SK-N-SH treated with all-trans-retinoic acid at 6 μM for 48 hours (cell line): Measurements from ENCODE around the gene TLE6.
A peak's percentile ranks its signal among the peaks of the same experiment; 100 is the strongest.

ENCODE experiments used
- ATAC-seq: fragments of 200-7000 bp; cut with Tn5 transposase; 3 replicates; pipeline ENCODE4 v1.9.1; 2020; ENCODE audit warnings: mild to moderate bottlenecking, moderate library complexity
- ARNTL ChIP-seq: fragments of 450-650 bp; formaldehyde crosslinking; IDR thresholded peaks from 2 replicates; pipeline ENCODE4 v1.5.0; 2020; ENCODE audit warnings: low read depth, mild to moderate bottlenecking, moderate library complexity, borderline replicate concordance
- BACH2 ChIP-seq: fragments of 250-450 bp; sonication (Bioruptor Pico); IDR thresholded peaks from 2 replicates; pipeline ENCODE4 v1.9.0; 2021; ENCODE audit warnings: mild to moderate bottlenecking, borderline replicate concordance
- CSDC2 ChIP-seq: fragments of 250-450 bp; sonication (Bioruptor Pico); IDR thresholded peaks from 2 replicates; pipeline ENCODE4 v1.5.0; 2020; ENCODE audit warnings: mild to moderate bottlenecking, moderate library complexity
- ESRRG ChIP-seq: fragments of 250-450 bp; sonication (Bioruptor Pico); IDR thresholded peaks from 2 replicates; pipeline ENCODE4 v1.6.1; 2021; ENCODE audit warnings: mild to moderate bottlenecking
- GLIS3 ChIP-seq: fragments of 250-450 bp; sonication (Bioruptor Pico); IDR thresholded peaks from 2 replicates; pipeline ENCODE4 v1.5.0; 2020; ENCODE audit warnings: mild to moderate bottlenecking, moderate library complexity
- ISL1 ChIP-seq: fragments of 250-450 bp; sonication (Bioruptor Pico); IDR thresholded peaks from 2 replicates; pipeline ENCODE4 v2.1.2; 2022; ENCODE audit warnings: mild to moderate bottlenecking, moderate library complexity
- OSR1 ChIP-seq: fragments of 250-450 bp; sonication (Bioruptor Pico); IDR thresholded peaks from 2 replicates; pipeline ENCODE4 v1.8.0; 2022; ENCODE audit warnings: moderate library complexity, mild to moderate bottlenecking, inconsistent platforms
- PPARA ChIP-seq: fragments of 250-450 bp; sonication (Bioruptor Pico); IDR thresholded peaks from 2 replicates; pipeline ENCODE4 v1.5.0; 2020; ENCODE audit warnings: mild to moderate bottlenecking, borderline replicate concordance
- RARB ChIP-seq: fragments of 250-450 bp; sonication (Bioruptor Pico); IDR thresholded peaks from 2 replicates; pipeline ENCODE4 v1.8.0; 2021; ENCODE audit warnings: mild to moderate bottlenecking, moderate library complexity
- SNAI2 ChIP-seq: fragments of 250-450 bp; sonication (Bioruptor Pico); IDR thresholded peaks from 2 replicates; pipeline ENCODE4 v1.5.0; 2020; ENCODE audit warnings: mild to moderate bottlenecking, moderate library complexity
- TCF4 ChIP-seq: fragments of 250-450 bp; sonication (Bioruptor Pico); IDR thresholded peaks from 2 replicates; pipeline ENCODE4 v1.8.0; 2021; ENCODE audit warnings: mild to moderate bottlenecking, moderate library complexity, borderline replicate concordance
- TOX ChIP-seq: fragments of 250-450 bp; sonication (Bioruptor Pico); IDR thresholded peaks from 2 replicates; pipeline ENCODE4 v1.8.0; 2021; ENCODE audit warnings: mild to moderate bottlenecking, moderate library complexity, borderline replicate concordance
- ZC3H10 ChIP-seq: fragments of 250-450 bp; sonication (Bioruptor Pico); IDR thresholded peaks from 2 replicates; pipeline ENCODE4 v1.5.1; 2021; ENCODE audit warnings: mild to moderate bottlenecking, moderate library complexity
- ZFP3 ChIP-seq: fragments of 250-450 bp; sonication (Bioruptor Pico); IDR thresholded peaks from 2 replicates; pipeline ENCODE4 v1.5.0; 2020; ENCODE audit warnings: mild to moderate bottlenecking, moderate library complexity
- ZFP30 ChIP-seq: fragments of 450-650 bp; formaldehyde crosslinking; IDR thresholded peaks from 2 replicates; pipeline ENCODE4 v1.5.0; 2022; ENCODE audit warnings: mild to moderate bottlenecking, moderate library complexity
- ZNF70 ChIP-seq: fragments of 450-650 bp; formaldehyde crosslinking; IDR thresholded peaks from 2 replicates; pipeline ENCODE4 v1.5.0; 2020; ENCODE audit warnings: mild to moderate bottlenecking, moderate library complexity
- TF ChIP-seq, protein P1 (sequence below): fragments of 250-450 bp; sonication (Bioruptor Pico); IDR thresholded peaks from 2 replicates; pipeline ENCODE4 v1.8.0; 2021; ENCODE audit warnings: low read depth, mild to moderate bottlenecking, moderate library complexity, borderline replicate concordance
- TF ChIP-seq, protein P2 (sequence below): fragments of 250-450 bp; sonication (Bioruptor Pico); IDR thresholded peaks from 2 replicates; pipeline ENCODE4 v1.8.0; 2020; ENCODE audit warnings: mild to moderate bottlenecking, moderate library complexity, borderline replicate concordance
- TF ChIP-seq, protein P3 (sequence below): fragments of 250-450 bp; sonication (Bioruptor Pico); IDR thresholded peaks from 2 replicates; pipeline ENCODE4 v1.5.1; 2020; ENCODE audit warnings: low read depth, mild to moderate bottlenecking, moderate library complexity
- TF ChIP-seq, protein P4 (sequence below): fragments of 250-450 bp; sonication (Bioruptor Pico); IDR thresholded peaks from 2 replicates; pipeline ENCODE4 v1.5.0; 2020; ENCODE audit warnings: mild to moderate bottlenecking, moderate library complexity

Gene TLE6

DNA sequence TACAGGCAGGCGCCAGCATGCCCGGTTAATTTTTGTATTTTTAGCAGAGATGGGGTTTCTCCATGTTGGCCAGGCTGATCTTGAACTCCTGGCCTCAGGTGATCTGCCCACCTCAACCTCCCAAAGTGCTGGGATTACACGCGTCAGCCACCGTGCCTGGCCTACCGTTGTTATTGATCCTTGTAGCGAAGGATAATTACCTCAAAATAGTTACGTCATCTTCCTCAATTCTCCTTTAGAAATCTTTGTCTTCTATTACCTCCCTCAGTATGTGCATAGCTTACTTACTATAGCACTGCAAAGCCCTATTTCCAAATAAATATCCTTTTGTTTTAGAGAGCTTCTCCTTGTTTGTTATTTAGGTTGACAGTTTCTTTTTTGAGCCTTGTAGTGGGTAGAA is 9.4 kb upstream of the TLE6 start:
- TF ChIP-seq, protein P1, sequence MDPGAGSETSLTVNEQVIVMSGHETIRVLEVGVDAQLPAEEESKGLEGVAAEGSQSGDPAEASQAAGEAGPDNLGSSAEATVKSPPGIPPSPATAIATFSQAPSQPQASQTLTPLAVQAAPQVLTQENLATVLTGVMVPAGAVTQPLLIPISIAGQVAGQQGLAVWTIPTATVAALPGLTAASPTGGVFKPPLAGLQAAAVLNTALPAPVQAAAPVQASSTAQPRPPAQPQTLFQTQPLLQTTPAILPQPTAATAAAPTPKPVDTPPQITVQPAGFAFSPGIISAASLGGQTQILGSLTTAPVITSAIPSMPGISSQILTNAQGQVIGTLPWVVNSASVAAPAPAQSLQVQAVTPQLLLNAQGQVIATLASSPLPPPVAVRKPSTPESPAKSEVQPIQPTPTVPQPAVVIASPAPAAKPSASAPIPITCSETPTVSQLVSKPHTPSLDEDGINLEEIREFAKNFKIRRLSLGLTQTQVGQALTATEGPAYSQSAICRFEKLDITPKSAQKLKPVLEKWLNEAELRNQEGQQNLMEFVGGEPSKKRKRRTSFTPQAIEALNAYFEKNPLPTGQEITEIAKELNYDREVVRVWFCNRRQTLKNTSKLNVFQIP (CRISPR knock-in tag): no peak
- TF ChIP-seq BACH2 (CRISPR knock-in tag) (no peak), ZNF70 (no peak), GLIS3 (CRISPR knock-in tag) (no peak), TCF4 (CRISPR knock-in tag) (no peak), OSR1 (no peak), ARNTL (no peak), PPARA (no peak), ESRRG (no peak)
- TF ChIP-seq, protein P2, sequence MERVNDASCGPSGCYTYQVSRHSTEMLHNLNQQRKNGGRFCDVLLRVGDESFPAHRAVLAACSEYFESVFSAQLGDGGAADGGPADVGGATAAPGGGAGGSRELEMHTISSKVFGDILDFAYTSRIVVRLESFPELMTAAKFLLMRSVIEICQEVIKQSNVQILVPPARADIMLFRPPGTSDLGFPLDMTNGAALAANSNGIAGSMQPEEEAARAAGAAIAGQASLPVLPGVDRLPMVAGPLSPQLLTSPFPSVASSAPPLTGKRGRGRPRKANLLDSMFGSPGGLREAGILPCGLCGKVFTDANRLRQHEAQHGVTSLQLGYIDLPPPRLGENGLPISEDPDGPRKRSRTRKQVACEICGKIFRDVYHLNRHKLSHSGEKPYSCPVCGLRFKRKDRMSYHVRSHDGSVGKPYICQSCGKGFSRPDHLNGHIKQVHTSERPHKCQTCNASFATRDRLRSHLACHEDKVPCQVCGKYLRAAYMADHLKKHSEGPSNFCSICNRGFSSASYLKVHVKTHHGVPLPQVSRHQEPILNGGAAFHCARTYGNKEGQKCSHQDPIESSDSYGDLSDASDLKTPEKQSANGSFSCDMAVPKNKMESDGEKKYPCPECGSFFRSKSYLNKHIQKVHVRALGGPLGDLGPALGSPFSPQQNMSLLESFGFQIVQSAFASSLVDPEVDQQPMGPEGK (CRISPR knock-in tag): no peak
- TF ChIP-seq, protein P3, sequence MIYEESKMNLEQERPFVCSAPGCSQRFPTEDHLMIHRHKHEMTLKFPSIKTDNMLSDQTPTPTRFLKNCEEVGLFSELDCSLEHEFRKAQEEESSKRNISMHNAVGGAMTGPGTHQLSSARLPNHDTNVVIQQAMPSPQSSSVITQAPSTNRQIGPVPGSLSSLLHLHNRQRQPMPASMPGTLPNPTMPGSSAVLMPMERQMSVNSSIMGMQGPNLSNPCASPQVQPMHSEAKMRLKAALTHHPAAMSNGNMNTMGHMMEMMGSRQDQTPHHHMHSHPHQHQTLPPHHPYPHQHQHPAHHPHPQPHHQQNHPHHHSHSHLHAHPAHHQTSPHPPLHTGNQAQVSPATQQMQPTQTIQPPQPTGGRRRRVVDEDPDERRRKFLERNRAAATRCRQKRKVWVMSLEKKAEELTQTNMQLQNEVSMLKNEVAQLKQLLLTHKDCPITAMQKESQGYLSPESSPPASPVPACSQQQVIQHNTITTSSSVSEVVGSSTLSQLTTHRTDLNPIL (CRISPR knock-in tag): no peak
- TF ChIP-seq, protein P4, sequence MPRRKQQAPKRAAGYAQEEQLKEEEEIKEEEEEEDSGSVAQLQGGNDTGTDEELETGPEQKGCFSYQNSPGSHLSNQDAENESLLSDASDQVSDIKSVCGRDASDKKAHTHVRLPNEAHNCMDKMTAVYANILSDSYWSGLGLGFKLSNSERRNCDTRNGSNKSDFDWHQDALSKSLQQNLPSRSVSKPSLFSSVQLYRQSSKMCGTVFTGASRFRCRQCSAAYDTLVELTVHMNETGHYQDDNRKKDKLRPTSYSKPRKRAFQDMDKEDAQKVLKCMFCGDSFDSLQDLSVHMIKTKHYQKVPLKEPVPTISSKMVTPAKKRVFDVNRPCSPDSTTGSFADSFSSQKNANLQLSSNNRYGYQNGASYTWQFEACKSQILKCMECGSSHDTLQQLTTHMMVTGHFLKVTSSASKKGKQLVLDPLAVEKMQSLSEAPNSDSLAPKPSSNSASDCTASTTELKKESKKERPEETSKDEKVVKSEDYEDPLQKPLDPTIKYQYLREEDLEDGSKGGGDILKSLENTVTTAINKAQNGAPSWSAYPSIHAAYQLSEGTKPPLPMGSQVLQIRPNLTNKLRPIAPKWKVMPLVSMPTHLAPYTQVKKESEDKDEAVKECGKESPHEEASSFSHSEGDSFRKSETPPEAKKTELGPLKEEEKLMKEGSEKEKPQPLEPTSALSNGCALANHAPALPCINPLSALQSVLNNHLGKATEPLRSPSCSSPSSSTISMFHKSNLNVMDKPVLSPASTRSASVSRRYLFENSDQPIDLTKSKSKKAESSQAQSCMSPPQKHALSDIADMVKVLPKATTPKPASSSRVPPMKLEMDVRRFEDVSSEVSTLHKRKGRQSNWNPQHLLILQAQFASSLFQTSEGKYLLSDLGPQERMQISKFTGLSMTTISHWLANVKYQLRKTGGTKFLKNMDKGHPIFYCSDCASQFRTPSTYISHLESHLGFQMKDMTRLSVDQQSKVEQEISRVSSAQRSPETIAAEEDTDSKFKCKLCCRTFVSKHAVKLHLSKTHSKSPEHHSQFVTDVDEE: no peak
- ATAC-seq: no peak

DNA sequence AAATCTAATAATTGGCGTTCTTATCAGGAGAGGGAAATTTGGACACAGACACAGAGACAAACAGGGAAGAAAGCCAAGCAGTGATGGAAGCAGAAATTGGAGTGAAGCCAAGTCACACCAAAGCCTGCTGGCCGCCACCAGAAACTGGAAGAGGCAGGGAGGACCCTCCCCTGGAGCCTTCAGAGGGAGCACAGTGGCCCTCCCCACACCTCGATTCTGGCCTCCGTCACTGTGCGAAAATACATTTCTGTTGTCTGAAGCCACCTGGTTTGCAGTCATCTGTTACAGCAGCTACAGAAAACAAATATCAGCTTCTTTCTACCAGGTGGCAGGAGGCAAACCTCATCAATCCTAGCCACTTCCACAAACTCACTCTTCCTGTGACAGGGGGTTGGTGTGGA is 8.3 kb upstream of the TLE6 start:
- TF ChIP-seq, protein P2 (CRISPR knock-in tag): no peak
- TF ChIP-seq ZFP30 (CRISPR knock-in tag): no peak
- TF ChIP-seq TCF4 (CRISPR knock-in tag): peak; percentile 59; the same call in 1 of the 2 replicates
- no peak for TF ChIP-seq ZC3H10 (CRISPR knock-in tag)
- TF ChIP-seq PPARA: no peak
- peak; percentile 40; the same call in 1 of the 2 replicates for TF ChIP-seq ISL1 (CRISPR knock-in tag)
- peak; percentile 35 for ATAC-seq

DNA sequence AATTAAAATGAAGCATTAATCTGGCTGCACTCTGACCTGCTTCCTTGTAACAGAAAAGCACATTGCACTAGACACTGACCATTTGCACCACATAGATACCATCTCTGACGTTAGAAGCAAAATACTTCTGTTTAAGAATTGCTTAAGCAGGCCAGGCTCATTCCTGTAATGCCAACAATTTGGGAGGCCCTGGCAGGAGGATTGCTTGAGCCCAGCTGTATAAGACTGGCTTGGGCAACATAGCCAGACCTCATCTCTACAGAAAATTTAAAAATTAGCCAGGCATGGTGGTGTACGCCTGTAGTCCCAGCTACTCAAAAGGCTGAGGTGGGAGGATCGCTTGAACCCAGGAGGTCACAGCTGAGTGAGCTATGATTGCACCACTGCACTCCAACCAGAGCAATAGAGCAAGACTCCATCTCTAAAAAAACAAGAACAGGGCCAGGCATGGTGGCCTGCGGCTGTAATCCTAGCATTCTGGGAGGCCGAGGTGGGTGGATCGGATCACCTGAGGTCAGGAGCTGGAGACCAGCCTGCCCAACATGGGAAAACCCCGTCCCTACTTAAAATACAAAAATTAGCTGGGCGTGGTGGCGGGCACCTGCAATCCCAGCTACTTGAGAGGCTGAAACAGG is 7.0 kb upstream of the TLE6 start:
- TF ChIP-seq SNAI2 (CRISPR knock-in tag): no peak
- TF ChIP-seq, protein P3 (CRISPR knock-in tag): no peak
- TF ChIP-seq ARNTL: no peak
- no peak for TF ChIP-seq ZFP30 (CRISPR knock-in tag)
- TF ChIP-seq TCF4 (CRISPR knock-in tag): peak; percentile 39; the same call in 1 of the 2 replicates
- TF ChIP-seq CSDC2: no peak
- 0 out of 2 replicates have a peak, but pooled peaks have one; percentile 40 for TF ChIP-seq ZFP3 (CRISPR knock-in tag)
- TF ChIP-seq ISL1 (CRISPR knock-in tag): peak; percentile 23; the same call in 1 of the 2 replicates
- TF ChIP-seq TOX (CRISPR knock-in tag): no peak
- no peak for TF ChIP-seq BACH2 (CRISPR knock-in tag)
- TF ChIP-seq RARB (CRISPR knock-in tag): no peak
- TF ChIP-seq GLIS3 (CRISPR knock-in tag): no peak
- peak; percentile 68 for ATAC-seq
